IgD-negative memory B cell (primary cell): ENCODE measurements around the gene NUDT21. TPM values are rescaled to one million over a fixed set of nuclear protein-coding genes. Genes with fewer than 3 reads are reported as not detected.
"Not testable (repeated sequence)": the region's sequence is repeated elsewhere in the genome, so short reads cannot be mapped to it uniquely, and the experiment has no call there.

Source experiments
- H3K27ac Mint-ChIP-seq, 3 donors: one replicate each; pipeline ENCODE4 v1.8.0; 2020 to 2022; ENCODE audit warnings: mild to moderate bottlenecking in 3 of 3, mixed read lengths in 3 of 3, moderate library complexity in 1 of 3
- H3K27me3 Mint-ChIP-seq: one replicate; pipeline ENCODE4 v1.8.0; 2021; ENCODE audit warnings: mixed read lengths
- H3K36me3 Mint-ChIP-seq: one replicate; pipeline ENCODE4 v1.8.0; 2020; ENCODE audit warnings: mild to moderate bottlenecking, mixed read lengths
- H3K4me1 Mint-ChIP-seq, 3 donors: one replicate each; pipeline ENCODE4 v1.8.0; 2020 to 2022; ENCODE audit warnings: mixed read lengths in 3 of 3, mild to moderate bottlenecking in 1 of 3
- H3K4me3 Mint-ChIP-seq, 4 donors: one replicate each; pipeline ENCODE4 v1.8.0; 2020 to 2022; ENCODE audit warnings: mild to moderate bottlenecking in 4 of 4, mixed read lengths in 4 of 4, moderate library complexity in 3 of 4
- H3K9me3 Mint-ChIP-seq, 3 donors: one replicate each; pipeline ENCODE4 v1.8.0; 2020 to 2021; ENCODE audit warnings: mixed read lengths in 3 of 3, mild to moderate bottlenecking in 1 of 3
- polyA plus RNA-seq: library from polyadenylated mRNA; unstranded; fragments of 300-500 nt; fragmentation: Illumina TruSeq; gene quantifications from one replicate; pipeline ENCODE4 v1.2.3, GENCODE V29; 2021

NUDT21 gene
- polyA plus RNA-seq, result 57.2 TPM

- Mint-ChIP-seq H3K9me3 (no peaks in the 10 kb centered on the region), H3K27ac (peak within 1 kb of the TSS; percentile 75 to 95 (median 89)), H3K4me1 (peaks cover 29 to 39% (median 31%) of the 10 kb centered on the region in 3 donors), H3K4me3 (peak within 1 kb of the TSS; percentile 95 to 100 (median 98)), H3K27me3 (no peaks in the 10 kb centered on the region), H3K36me3 (peaks cover 14% of the 10 kb centered on the region)
These were observed at the start of gene NUDT21, which contains the start of gene OGFOD1 for GRCh38 chr16:56450986-56451752. NUDT21 (minus strand) TSS chr16:56451332; CDS start chr16:56451202, 130 bp downstream. OGFOD1 (plus strand) TSS chr16:56451554; CDS start chr16:56451613, 59 bp downstream.

DNA sequence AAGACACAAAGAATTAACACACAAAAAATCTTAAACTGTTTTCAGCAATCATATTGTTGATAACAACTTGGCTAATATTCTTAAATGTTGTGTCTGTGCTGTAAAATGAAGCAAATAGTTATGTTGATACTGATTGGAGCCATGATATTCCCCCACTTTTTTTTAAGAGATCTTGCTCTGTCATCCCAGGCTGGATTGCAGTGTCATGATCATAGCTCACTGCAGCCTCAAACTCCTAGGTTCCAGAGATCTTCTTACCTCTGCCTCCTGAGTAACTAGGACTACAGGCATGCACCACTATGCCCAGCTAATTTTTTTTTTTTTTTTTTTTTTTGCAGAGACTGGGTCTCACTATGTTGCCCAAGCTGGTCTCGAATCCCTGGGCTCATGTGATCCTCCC, 42.7 kb upstream of the NUDT21 start:
- Mint-ChIP-seq H3K27ac (no peak overlapping the region), H3K4me1 (peaks cover 8 to 12% (median 10%) of the 10 kb centered on the region in 3 donors), H3K27me3 (no peaks in the 10 kb centered on the region), H3K4me3 (no peak overlapping the region), H3K9me3 (peaks cover 2 to 5% (median 2%) of the 10 kb centered on the region in 3 donors), H3K36me3 (peaks cover 17% of the 10 kb centered on the region)

DNA sequence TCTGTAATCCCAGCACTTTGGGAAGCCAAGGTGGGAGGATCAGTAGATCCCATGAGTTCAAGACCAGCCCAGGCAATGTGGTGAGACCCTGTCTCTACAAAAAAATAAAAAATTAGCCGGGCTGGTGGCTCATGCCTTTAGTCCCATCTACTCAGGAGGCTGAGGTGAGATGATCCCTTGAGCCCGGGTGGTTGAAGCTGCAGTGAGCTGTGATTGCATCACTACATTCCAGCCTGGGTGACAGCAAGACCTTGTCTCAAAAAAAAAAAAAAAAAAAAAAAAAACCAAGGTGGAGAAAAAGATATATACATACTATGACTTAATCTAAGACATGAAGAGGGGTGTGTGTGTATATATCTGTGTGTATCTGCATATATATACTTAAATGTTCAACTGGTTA, 42.0 kb upstream of the NUDT21 start:
- Mint-ChIP-seq H3K36me3 (peaks cover 17% of the 10 kb centered on the region), H3K27me3 (no peaks in the 10 kb centered on the region), H3K9me3 (peaks cover 2 to 5% (median 2%) of the 10 kb centered on the region in 3 donors), H3K27ac (no peak overlapping the region), H3K4me3 (no peak overlapping the region), H3K4me1 (peaks cover 8 to 12% (median 10%) of the 10 kb centered on the region in 3 donors)

GRCh38 chr16:56491657-56492261, 40.6 kb upstream of the NUDT21 start:
- Mint-ChIP-seq H3K9me3 (peaks cover 2 to 5% (median 2%) of the 10 kb centered on the region in 3 donors), H3K4me3 (peak overlapping the region in 2 of 4 donors; percentile 30 to 47), H3K4me1 (peaks cover 8 to 12% (median 10%) of the 10 kb centered on the region in 3 donors), H3K27me3 (no peaks in the 10 kb centered on the region), H3K27ac (peak overlapping the region in 2 of 3 donors; percentile 3 to 46), H3K36me3 (peaks cover 17% of the 10 kb centered on the region)

GRCh38 chr16:56488868-56489267, 37.7 kb upstream of the NUDT21 start:
- H3K4me3 Mint-ChIP-seq, H3K9me3 Mint-ChIP-seq, H3K27ac Mint-ChIP-seq, H3K27me3 Mint-ChIP-seq: not testable (repeated sequence)
- H3K4me1 Mint-ChIP-seq, result peaks cover 8 to 12% (median 10%) of the 10 kb centered on the region in 3 donors
- peaks cover 22% of the 10 kb centered on the region for H3K36me3 Mint-ChIP-seq

GRCh38 chr16:56488035-56488434, 36.9 kb upstream of the NUDT21 start:
- H3K27me3 Mint-ChIP-seq, result no peaks in the 10 kb centered on the region
- H3K4me1 Mint-ChIP-seq, result peaks cover 8 to 12% (median 10%) of the 10 kb centered on the region in 3 donors
- H3K27ac Mint-ChIP-seq, result no peak overlapping the region
- H3K4me3 Mint-ChIP-seq, result no peak overlapping the region
- H3K9me3 Mint-ChIP-seq, result peaks cover 2 to 8% (median 2%) of the 10 kb centered on the region in 3 donors
- H3K36me3 Mint-ChIP-seq, result peaks cover 17% of the 10 kb centered on the region

GRCh38 chr16:56483394-56483793, 32.3 kb upstream of the NUDT21 start:
- Mint-ChIP-seq H3K4me1 (no peaks in the 10 kb centered on the region), H3K9me3 (peaks cover 0 to 2% (median 0%) of the 10 kb centered on the region in 3 donors), H3K27ac (no peak overlapping the region), H3K27me3 (no peaks in the 10 kb centered on the region), H3K36me3 (peaks cover 7% of the 10 kb centered on the region), H3K4me3 (no peak overlapping the region)

DNA sequence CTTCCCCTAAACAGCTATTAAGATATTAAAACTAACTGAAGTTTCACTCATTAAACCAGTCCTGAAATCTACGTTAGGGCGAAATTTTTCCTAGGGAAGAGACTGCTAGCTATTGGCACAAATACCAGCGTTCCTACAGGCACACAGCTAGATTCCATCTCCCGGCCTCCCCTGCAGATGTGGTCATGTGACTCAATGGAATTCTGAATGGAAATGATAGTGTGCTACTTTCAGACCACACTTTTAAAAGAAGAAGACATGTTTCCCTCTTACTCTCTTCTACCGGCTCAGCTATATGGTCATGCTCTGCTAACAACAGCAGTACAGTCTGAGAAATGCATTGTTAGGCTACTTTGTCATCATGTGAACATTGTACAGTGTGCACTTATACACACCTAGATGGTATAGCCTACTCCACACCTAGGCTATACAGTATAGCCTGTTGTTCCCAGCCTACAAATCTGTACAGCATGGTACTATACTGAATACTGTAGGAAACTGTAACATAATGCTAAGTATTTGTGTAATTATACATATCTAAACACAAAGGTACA, 31.6 kb upstream of the NUDT21 start:
- peak overlapping the region in 1 of 3 donors; percentile 46 for H3K27ac Mint-ChIP-seq
- no peak overlapping the region for H3K4me3 Mint-ChIP-seq
- peaks cover 0 to 2% (median 0%) of the 10 kb centered on the region in 3 donors for H3K9me3 Mint-ChIP-seq
- peaks cover 7% of the 10 kb centered on the region for H3K36me3 Mint-ChIP-seq
- H3K27me3 Mint-ChIP-seq, result no peaks in the 10 kb centered on the region
- no peaks in the 10 kb centered on the region for H3K4me1 Mint-ChIP-seq

- Mint-ChIP-seq H3K36me3 (peaks cover 7% of the 10 kb centered on the region), H3K27me3 (no peaks in the 10 kb centered on the region), H3K27ac (peak overlapping the region in 1 of 3 donors; percentile 14), H3K9me3 (peaks cover 0 to 2% (median 0%) of the 10 kb centered on the region in 3 donors), H3K4me1 (no peaks in the 10 kb centered on the region), H3K4me3 (no peak overlapping the region)
These were observed 30.5 kb upstream of the NUDT21 start for GRCh38 chr16:56481468-56482122.

DNA sequence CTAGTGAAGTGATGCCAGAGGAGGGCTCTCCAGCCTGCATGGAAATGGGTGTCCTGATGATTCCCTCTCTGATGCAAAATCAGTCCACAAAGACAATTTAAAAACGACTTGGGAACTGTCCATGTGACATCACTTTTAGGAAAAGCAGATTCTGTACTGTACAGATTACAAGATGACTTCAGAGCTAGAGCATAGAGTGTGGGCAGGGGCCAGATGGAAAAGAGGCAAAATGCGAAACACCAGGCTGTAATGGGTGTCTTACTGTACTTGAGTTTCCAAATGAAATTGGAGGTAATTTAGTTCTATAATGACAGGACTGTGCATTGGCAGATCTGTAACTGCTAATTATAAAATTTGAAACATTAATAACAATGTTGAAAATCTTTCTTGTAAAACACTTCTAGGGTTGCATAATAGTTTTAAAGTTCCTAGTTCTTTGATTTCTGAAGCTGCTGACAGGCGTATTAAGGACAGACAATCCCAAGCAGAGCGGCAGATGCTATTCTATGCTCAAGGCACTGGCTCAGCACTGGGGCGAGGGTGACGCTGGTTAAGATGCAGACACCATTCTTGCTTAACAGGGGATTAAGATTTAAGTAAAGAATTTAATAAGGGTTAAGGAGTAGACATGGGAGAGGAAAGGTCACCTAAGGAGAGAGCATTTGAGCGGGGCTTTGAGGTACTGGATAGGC, 29.8 kb upstream of the NUDT21 start:
- no peaks in the 10 kb centered on the region for H3K27me3 Mint-ChIP-seq
- no peaks in the 10 kb centered on the region for H3K4me1 Mint-ChIP-seq
- no peak overlapping the region for H3K4me3 Mint-ChIP-seq
- H3K9me3 Mint-ChIP-seq, result no peaks in the 10 kb centered on the region
- peaks cover 5% of the 10 kb centered on the region for H3K36me3 Mint-ChIP-seq
- no peak overlapping the region for H3K27ac Mint-ChIP-seq

DNA sequence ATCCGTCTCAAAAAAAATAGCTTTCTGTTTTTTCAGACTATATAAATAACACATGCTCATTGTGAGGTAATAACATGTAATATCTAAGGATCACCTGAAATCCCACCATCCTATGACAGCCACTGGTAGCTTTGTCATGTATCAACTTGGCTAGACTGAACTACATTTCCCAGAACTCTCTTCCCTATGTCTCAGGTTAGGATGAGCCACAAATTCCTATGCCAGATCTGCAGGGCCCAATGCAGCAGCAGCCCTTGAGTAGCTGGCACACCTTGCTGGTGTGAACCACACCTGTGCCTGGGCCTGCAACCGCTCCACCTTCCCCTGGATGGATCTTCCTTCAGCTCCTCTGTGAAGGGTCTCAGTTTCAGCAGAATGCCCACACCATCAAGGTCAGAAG, 28.3 kb upstream of the NUDT21 start:
- H3K9me3 Mint-ChIP-seq, result no peaks in the 10 kb centered on the region
- no peaks in the 10 kb centered on the region for H3K4me1 Mint-ChIP-seq
- H3K27me3 Mint-ChIP-seq, result no peaks in the 10 kb centered on the region
- no peak overlapping the region for H3K4me3 Mint-ChIP-seq
- H3K27ac Mint-ChIP-seq, result peak overlapping the region in 2 of 3 donors; percentile 68 to 95
- H3K36me3 Mint-ChIP-seq, result no peaks in the 10 kb centered on the region

- H3K27ac Mint-ChIP-seq, result no peak overlapping the region
- H3K4me1 Mint-ChIP-seq, result no peaks in the 10 kb centered on the region
- peaks cover 1% of the 10 kb centered on the region for H3K36me3 Mint-ChIP-seq
- H3K4me3 Mint-ChIP-seq, result no peak overlapping the region
- no peaks in the 10 kb centered on the region for H3K27me3 Mint-ChIP-seq
- no peaks in the 10 kb centered on the region for H3K9me3 Mint-ChIP-seq
These were observed 27.3 kb upstream of the NUDT21 start for GRCh38 chr16:56478281-56479049.

- no peaks in the 10 kb centered on the region for H3K9me3 Mint-ChIP-seq
- H3K27ac Mint-ChIP-seq, result no peak overlapping the region
- no peak overlapping the region for H3K4me3 Mint-ChIP-seq
- no peaks in the 10 kb centered on the region for H3K27me3 Mint-ChIP-seq
- peaks cover 3% of the 10 kb centered on the region for H3K36me3 Mint-ChIP-seq
- no peaks in the 10 kb centered on the region for H3K4me1 Mint-ChIP-seq
These were observed 26.2 kb upstream of the NUDT21 start for GRCh38 chr16:56477096-56477878.
